Measurements from ENCODE around the gene DLK2.
"Not testable (repeated sequence)": the region's sequence is repeated elsewhere in the genome, so short reads cannot be mapped to it uniquely, and the experiment has no call there.

DLK2 gene

DNA sequence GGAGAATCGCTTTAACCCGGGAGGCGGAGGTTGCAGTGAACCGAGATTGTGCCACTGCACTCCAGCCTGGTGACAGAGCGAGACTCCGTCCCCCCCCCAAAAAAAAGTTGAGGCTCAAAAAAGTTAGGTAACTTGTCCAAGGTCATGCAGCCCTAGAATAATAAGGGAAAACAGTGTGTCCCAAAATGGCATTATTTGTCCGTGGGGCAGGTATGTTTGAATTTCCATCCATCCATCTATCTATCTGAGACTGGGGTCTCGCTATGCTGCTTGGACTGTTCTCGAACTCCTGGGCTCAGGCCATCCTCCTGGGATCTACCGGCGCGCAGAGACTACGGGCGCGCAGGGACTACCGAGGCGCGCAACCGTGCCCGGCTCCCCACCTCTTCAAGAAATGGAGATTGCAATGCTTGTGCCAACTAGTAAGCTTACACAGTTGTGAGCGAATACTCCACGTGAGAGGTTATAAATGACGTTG is 28.4 kb downstream of the DLK2 start:
- DNase-seq (ENCODE audit: low spot score) = no peak

DNA sequence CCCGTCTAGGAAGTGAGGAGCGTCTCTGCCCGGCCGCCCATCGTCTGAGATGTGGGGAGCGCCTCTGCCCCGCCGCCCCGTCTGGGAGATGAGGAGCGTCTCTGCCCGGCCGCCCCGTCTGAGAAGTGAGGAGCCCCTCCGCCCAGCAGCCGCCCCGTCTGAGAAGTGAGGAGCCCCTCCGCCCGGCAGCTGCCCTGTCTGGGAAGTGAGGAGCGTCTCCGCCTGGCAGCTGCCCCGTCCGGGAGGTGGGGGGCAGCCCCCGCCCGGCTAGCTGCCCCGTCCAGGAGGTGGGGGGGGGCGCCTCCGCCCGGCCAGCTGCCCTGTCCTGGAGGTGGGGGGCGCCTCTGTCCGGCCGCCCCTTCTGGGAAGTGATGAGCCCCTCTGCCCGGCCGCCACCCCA is 30.3 kb downstream of the DLK2 start:
- DNase-seq (ENCODE audit: low spot score) = not testable (repeated sequence)

GRCh38 chr6:43421831-43422230 is 33.5 kb downstream of the DLK2 start:
- no peak for DNase-seq (ENCODE audit: low spot score)

DNA sequence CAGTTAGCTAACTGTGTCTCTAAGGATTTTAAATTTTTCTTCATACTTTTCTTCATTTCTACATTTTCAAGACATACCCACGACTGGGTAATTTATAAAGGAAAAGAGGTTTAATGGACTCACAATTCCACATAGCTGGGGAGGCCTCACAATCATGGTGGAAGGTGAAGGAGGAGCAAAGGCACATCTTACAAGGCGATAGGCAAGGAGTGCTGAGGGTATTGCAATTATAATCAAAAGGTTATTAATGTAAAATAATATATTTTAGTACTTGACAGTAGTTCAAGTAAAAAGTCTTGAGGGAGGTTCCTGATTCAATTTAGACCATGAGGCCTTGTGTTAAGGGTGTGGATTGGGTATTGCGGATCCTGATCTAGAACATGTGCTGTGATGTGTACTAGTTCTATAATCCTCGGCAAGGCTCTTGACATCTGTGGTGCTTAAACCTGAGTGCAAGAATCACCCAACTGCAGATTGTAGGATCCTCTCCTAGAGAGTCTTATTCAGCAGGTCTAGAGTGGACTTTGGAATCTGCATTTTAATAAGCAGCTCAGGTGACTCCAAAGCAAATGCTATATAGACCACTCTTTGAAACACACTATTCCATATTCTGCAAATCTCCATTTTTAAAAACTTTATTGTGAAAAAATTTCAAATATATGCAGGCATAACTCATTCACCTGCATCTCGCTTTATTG is 35.2 kb downstream of the DLK2 start:
- DNase-seq (ENCODE audit: low spot score) = no peak

GRCh38 chr6:43416935-43417334 is 38.4 kb downstream of the DLK2 start:
- no peak for DNase-seq (ENCODE audit: low spot score)

DNA sequence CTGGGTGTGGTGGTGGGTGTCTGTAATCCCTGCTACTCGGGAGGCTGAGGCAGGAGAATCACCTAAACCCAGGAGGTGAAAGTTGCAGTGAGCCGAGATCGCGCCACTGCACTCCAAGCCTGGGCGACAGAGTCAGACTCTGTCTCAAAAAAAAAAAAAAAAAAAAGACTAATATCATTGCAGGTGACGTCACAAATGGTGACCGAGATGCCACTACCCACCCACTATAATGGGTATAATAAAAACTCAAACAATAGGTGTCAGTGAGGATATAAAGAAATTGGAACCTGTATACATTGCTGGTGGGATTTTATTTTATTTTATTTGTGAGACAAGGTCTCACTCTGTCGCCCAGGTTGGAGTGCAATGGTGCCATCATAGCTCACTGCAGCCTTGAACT is 40.1 kb downstream of the DLK2 start:
- DNase-seq (ENCODE audit: low spot score) = not testable (repeated sequence)

GRCh38 chr6:43413002-43413401 is 42.3 kb downstream of the DLK2 start:
- DNase-seq (ENCODE audit: low spot score) = no peak

GRCh38 chr6:43412541-43412940 is 42.8 kb downstream of the DLK2 start:
- no peak for DNase-seq (ENCODE audit: low spot score)

DNA sequence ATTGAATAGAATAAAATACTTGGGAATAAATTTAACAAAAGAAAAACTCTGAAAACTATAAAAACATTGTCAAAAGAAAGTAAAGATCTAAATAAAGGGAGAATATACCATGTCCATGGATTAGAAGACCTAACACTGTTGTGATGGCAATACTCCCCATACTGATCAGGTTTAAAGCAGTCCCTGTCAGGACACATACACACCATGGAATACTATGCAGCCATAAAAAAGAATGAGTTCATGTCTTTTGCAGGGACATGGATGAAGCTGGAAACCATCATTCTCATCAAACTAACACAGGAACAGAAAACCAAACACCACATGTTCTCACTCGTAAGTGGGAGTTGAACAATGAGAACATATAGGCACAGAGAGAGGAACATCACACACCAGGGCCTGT is 44.6 kb downstream of the DLK2 start:
- DNase-seq (ENCODE audit: low spot score) = not testable (repeated sequence)

- DNase-seq (ENCODE audit: low spot score) = no peak
Measured at GRCh38 chr6:43408259-43408658, 47.1 kb downstream of the DLK2 start.

DNA sequence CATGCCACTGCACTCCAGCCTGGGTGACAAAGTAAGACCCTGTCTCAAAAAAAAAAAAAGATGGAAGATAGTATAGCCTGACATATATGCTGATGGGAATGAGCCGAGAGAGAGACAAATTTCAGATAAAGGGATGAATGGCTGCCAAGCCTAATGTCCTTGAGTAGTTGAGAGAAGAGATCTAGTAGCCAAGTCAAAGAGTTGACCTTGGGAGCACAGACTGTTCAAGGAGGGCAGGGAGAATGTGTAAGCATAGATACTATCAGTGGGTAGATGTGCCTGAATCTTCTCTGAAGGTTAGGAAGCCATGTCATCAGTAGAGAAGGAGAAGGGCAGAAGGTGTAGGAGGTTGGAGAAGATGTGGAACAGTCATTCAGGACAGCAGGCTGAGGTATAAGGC is 48.1 kb downstream of the DLK2 start:
- DNase-seq (ENCODE audit: low spot score) = no peak

DNA sequence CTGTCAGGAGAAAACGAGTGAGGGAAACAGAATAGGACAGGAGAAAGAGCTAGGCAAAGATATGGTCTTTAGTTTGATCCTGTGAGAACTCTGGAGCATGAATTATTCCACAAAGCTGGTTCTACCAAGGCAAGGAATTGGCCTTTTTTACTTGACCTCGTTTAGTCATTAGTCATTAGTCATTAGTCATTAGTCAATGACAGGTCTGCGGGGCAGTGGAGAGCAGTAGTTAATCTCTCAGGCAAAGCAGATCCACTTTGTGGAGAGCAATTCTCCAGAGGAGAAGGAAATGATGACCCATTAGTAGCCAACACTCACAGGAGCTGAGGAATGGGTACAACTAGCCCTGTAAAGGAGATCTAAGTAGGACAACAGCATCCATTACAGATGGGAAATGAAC is 50.0 kb downstream of the DLK2 start:
- no peak for DNase-seq (ENCODE audit: low spot score)

DNA sequence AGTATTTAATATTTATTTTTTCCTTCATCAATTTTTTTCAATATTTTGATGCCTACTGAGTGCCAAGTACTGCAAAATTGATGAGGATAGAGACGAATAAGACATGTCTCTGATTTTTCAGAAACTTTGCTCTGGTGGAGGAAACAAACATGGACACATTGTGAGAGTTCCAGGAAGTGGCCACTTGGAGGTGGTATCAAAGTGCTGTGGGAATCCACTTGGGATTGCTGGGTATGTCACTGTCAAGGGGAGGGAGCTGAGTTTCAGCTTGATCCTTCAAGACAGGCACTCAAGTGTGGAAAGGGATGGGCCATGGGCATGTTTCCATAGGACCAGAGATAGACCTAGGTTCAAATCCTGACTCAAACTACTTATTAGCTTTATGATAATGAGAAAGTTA is 52.5 kb downstream of the DLK2 start:
- DNase-seq (ENCODE audit: low spot score) = no peak

- DNase-seq (ENCODE audit: low spot score) = no peak
Measured at GRCh38 chr6:43401730-43402129, 53.6 kb downstream of the DLK2 start.
